Activated CD8-positive, alpha-beta T cell treated with anti-CD3 and anti-CD28 coated beads for 36 hours (primary cell): ENCODE data around the gene SCLT1. TPM values are rescaled to one million over a fixed set of nuclear protein-coding genes. Genes with fewer than 3 reads are reported as not detected.

Experiments used
- ATAC-seq: fragments of 200-7000 bp; cut with Tn5 transposase; one replicate; pipeline ENCODE4 v1.10.0; 2021; ENCODE audit warnings: mild to moderate bottlenecking, moderate library complexity
- CTCF ChIA-PET: fragments of 350-600 bp; sonication (Branson Sonifier 250); formaldehyde crosslinking; loops from one replicate; lab custom pipeline; 2021; ENCODE audit warnings: antibody characterized with exemption; lab: Charles Lee
- POLR2A ChIA-PET: fragments of 350-600 bp; sonication (Branson Sonifier 250); formaldehyde crosslinking; loops from one replicate; lab custom pipeline; 2021; ENCODE audit warnings: antibody characterized with exemption; lab: Charles Lee
- DNase-seq: peaks from one replicate; pipeline ENCODE4 v3.0.0-alpha.2; 2020
- H3K27ac Mint-ChIP-seq: one replicate; pipeline ENCODE4 v1.8.0; 2021; ENCODE audit warnings: mild to moderate bottlenecking, mixed read lengths
- H3K27me3 Mint-ChIP-seq: one replicate; pipeline ENCODE4 v1.8.0; 2021; ENCODE audit warnings: mixed read lengths
- H3K36me3 Mint-ChIP-seq: one replicate; pipeline ENCODE4 v1.8.0; 2021; ENCODE audit warnings: low read depth, mixed read lengths
- H3K4me1 Mint-ChIP-seq: one replicate; pipeline ENCODE4 v1.8.0; 2021; ENCODE audit warnings: low read depth, mixed read lengths
- H3K4me3 Mint-ChIP-seq: one replicate; pipeline ENCODE4 v1.8.0; 2021; ENCODE audit warnings: mild to moderate bottlenecking, moderate library complexity, mixed read lengths
- H3K9me3 Mint-ChIP-seq: one replicate; pipeline ENCODE4 v1.8.0; 2021; ENCODE audit warnings: mixed read lengths
- CTCF ChIP-seq: fragments of 200-600 bp; IDR thresholded peaks from one replicate; pipeline ENCODE4 v1.8.0; 2022; ENCODE audit warnings: antibody characterized with exemption, mild to moderate bottlenecking
- intact Hi-C: fragments of 100-400 bp; cut with micrococcal nuclease; formaldehyde crosslinking; loops from one replicate; pipeline ENCODE4 v1.10.0; 2022
- total RNA-seq, 2 experiments: library from RNA; stranded (reverse); gene quantifications; one replicate each; pipeline ENCODE4 v1.2.3, GENCODE V29; 2021

SCLT1 gene
- total RNA-seq, 2 experiments from 2014 or later, result 18.5 to 19.7 TPM

DNA sequence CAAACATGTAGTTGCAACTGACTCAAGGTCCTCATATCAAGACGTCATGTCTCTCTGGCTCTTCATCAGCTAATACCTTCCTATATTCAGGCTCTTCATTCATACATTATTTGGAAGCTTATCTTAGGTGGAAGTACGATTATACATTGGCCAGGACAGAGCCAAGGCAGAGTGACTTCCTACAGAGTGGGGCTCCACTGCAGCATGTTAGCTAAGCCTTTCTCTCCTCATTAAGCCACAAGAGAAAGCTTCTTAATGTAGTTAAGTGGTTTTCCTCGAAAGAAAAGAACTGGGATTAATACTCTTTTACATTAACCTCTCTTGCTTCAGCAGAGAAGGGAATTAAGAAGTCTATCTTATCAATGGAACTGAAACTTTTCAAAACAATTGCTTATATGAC lies 17.6 kb upstream of the SCLT1 start:
- ATAC-seq (no peak), DNase-seq (no peak)
- Mint-ChIP-seq H3K36me3 (peaks cover 2% of the 10 kb centered on the region), H3K27me3 (no peaks in the 10 kb centered on the region), H3K4me3 (no peak overlapping the region), H3K27ac (no peak overlapping the region), H3K9me3 (no peaks in the 10 kb centered on the region), H3K4me1 (no peaks in the 10 kb centered on the region)
- no peak for TF ChIP-seq CTCF
- CTCF ChIA-PET, result no interaction called here
- intact Hi-C loops, result no loop called here
- POLR2A ChIA-PET, result no interaction called here

- CTCF ChIA-PET, result no interaction called here
- H3K27me3 Mint-ChIP-seq, result no peaks in the 10 kb centered on the region
- no peak for TF ChIP-seq CTCF
- no peak overlapping the region for H3K4me3 Mint-ChIP-seq
- H3K36me3 Mint-ChIP-seq, result peaks cover 2% of the 10 kb centered on the region
- no peaks in the 10 kb centered on the region for H3K9me3 Mint-ChIP-seq
- POLR2A ChIA-PET, result no interaction called here
- no peak for ATAC-seq
- H3K4me1 Mint-ChIP-seq, result no peaks in the 10 kb centered on the region
- no peak for DNase-seq
- no peak overlapping the region for H3K27ac Mint-ChIP-seq
- intact Hi-C loops, result no loop called here
Observed at GRCh38 chr4:129109965-129110824, 16.9 kb upstream of the SCLT1 start.

- no peak for DNase-seq
- intact Hi-C loops, result loop anchor here (10.0 kb wide), 3 partner anchors 284 to 1134 kb away; partner anchors contain the start of genes ABHD18, MFSD8 and PGRMC2
- H3K4me1 Mint-ChIP-seq, result peaks cover 26% of the 10 kb centered on the region
- H3K36me3 Mint-ChIP-seq, result peaks cover 2% of the 10 kb centered on the region
- no peak for TF ChIP-seq CTCF
- ATAC-seq, result no peak
- H3K9me3 Mint-ChIP-seq, result no peaks in the 10 kb centered on the region
- H3K27ac Mint-ChIP-seq, result no peak overlapping the region
- H3K4me3 Mint-ChIP-seq, result no peak overlapping the region
- POLR2A ChIA-PET, result no interaction called here
- H3K27me3 Mint-ChIP-seq, result no peaks in the 10 kb centered on the region
- CTCF ChIA-PET, result no interaction called here
Observed at GRCh38 chr4:129098531-129099001, 5.2 kb upstream of the SCLT1 start.

DNA sequence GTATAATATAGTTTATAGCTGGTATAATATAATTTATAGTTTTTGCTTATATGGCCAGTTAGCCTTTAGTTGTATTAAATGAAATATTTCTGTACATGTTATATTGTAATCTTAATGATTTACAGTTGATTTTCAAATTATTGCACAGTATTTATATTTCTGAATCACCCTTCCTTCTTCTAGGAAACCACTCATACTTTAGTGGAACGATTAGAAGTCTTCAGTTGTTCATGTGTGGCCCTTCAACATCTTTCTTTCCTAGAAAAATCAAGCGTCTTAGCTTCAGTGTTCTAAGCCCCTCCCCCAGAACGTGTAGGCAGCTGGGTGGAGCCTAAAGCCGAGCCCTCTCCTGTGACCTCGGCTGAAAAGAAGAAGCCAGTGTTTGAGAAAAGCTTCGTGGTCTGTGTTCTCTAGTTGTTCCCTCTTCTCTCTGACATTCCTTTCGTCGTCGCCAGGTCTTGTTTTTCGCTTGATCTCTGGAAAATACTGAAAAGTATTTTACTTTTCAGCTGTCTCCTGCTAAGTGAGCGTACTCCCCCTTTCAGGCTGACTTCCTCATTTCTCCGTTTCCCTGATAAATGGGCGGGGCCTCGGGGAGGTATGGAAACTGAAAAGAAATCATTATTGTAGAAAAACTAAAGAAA lies 2.6 kb upstream of the SCLT1 start, which contains the start of gene C4orf33:
Gene C4orf33, plus strand, starts transcription at position 342 of the 644 bp plus-strand sequence. CDS start 6,459 bp downstream, outside the sequence.
- POLR2A ChIA-PET, result interaction anchor here (0.7 kb wide), 1 partner anchor 284 kb away, joined by 3 read pairs; no protein-coding TSS in a partner anchor
- intact Hi-C loops, result loop anchor here (10.0 kb wide), 3 partner anchors 281 to 1131 kb away; partner anchors contain the start of genes ABHD18, MFSD8 and PGRMC2
- Mint-ChIP-seq H3K4me3 (peak within 1 kb of the TSS; percentile 94), H3K9me3 (no peaks in the 10 kb centered on the region), H3K27me3 (no peaks in the 10 kb centered on the region), H3K27ac (peak within 1 kb of the TSS; percentile 97), H3K4me1 (peaks cover 26% of the 10 kb centered on the region), H3K36me3 (no peaks in the 10 kb centered on the region)
- CTCF ChIA-PET, result no interaction called here
- peak; percentile 91 for DNase-seq
- TF ChIP-seq CTCF, result no peak
- peak; percentile 71 for ATAC-seq
